H9 (cell line): ENCODE results near the gene HABP4. TPM values are rescaled to one million over a fixed set of nuclear protein-coding genes. Genes with fewer than 3 reads are reported as not detected.

Experiments
- DNase-seq: peaks from one replicate; pipeline ENCODE4 v3.0.0-alpha.2; 2017
- H2AFZ ChIP-seq: one replicate; pipeline ENCODE4 v1.6.1; 2013; ENCODE audit warnings: mild to moderate bottlenecking, low read length, control low read depth, moderate library complexity
- H2AK5ac ChIP-seq: 2 replicates; pipeline ENCODE4 v1.6.1; 2013; ENCODE audit warnings: low read length, control low read depth, mixed read lengths; ENCODE audit not compliant: insufficient read length
- H2BK120ac ChIP-seq: one replicate; pipeline ENCODE4 v1.6.1; 2013; ENCODE audit warnings: low read depth, mild to moderate bottlenecking, low read length, control low read depth, inconsistent platforms; ENCODE audit not compliant: poor library complexity, severe bottlenecking
- H2BK12ac ChIP-seq: 2 replicates; pipeline ENCODE4 v1.6.1; 2013; ENCODE audit warnings: low read length, control low read depth, mixed read lengths, low read depth; ENCODE audit not compliant: insufficient read length
- H2BK15ac ChIP-seq: 2 replicates; pipeline ENCODE4 v1.6.1; 2013; ENCODE audit warnings: low read depth, low read length, control low read depth
- H2BK20ac ChIP-seq: one replicate; pipeline ENCODE4 v1.6.1; 2013; ENCODE audit warnings: low read depth, mild to moderate bottlenecking, low read length, control low read depth, inconsistent platforms; ENCODE audit not compliant: poor library complexity, severe bottlenecking
- H2BK5ac ChIP-seq: 2 replicates; pipeline ENCODE4 v1.6.1; 2013; ENCODE audit warnings: low read length, control low read depth, mixed read lengths; ENCODE audit not compliant: insufficient read length
- H3K14ac ChIP-seq: 2 replicates; pipeline ENCODE4 v1.6.1; 2013; ENCODE audit warnings: low read length, control low read depth; ENCODE audit not compliant: insufficient read depth
- H3K18ac ChIP-seq: 2 replicates; pipeline ENCODE4 v1.6.1; 2013; ENCODE audit warnings: low read depth, mild to moderate bottlenecking, mixed read lengths, low read length, control low read depth; ENCODE audit not compliant: insufficient read length
- H3K23ac ChIP-seq: 2 replicates; pipeline ENCODE4 v1.6.1; 2013; ENCODE audit warnings: low read length, control low read depth, mixed read lengths, low read depth; ENCODE audit not compliant: insufficient read length
- H3K23me2 ChIP-seq: 2 replicates; pipeline ENCODE4 v1.6.1; 2013; ENCODE audit warnings: low read depth, mild to moderate bottlenecking, mixed read lengths, low read length, control low read depth; ENCODE audit not compliant: insufficient read length, poor library complexity, severe bottlenecking
- H3K27ac ChIP-seq: 2 replicates; pipeline ENCODE4 v1.5.1; 2013; ENCODE audit warnings: low read length, control low read depth, mixed read lengths, low read depth; ENCODE audit not compliant: insufficient read length
- H3K27me3 ChIP-seq: 2 replicates; pipeline ENCODE4 v1.6.1; 2013; ENCODE audit warnings: low read length, control low read depth, inconsistent platforms; ENCODE audit not compliant: insufficient read depth
- H3K4ac ChIP-seq: 2 replicates; pipeline ENCODE4 v1.6.1; 2013; ENCODE audit warnings: low read depth, mild to moderate bottlenecking, control low read depth, inconsistent platforms, low read length, moderate library complexity
- H3K4me1 ChIP-seq: 2 replicates; pipeline ENCODE4 v1.6.1; 2013; ENCODE audit warnings: low read length, control low read depth, inconsistent platforms; ENCODE audit not compliant: insufficient read depth
- H3K4me2 ChIP-seq: 2 replicates; pipeline ENCODE4 v1.6.1; 2013; ENCODE audit warnings: low read length, control low read depth, mixed read lengths; ENCODE audit not compliant: insufficient read length, insufficient read depth
- H3K56ac ChIP-seq: 2 replicates; pipeline ENCODE4 v1.6.1; 2013; ENCODE audit warnings: low read depth, mild to moderate bottlenecking, mixed read lengths, low read length, control low read depth; ENCODE audit not compliant: insufficient read length
- H3K79me1 ChIP-seq: 2 replicates; pipeline ENCODE4 v1.6.1; 2013; ENCODE audit warnings: low read depth, mild to moderate bottlenecking, moderate library complexity, low read length, control low read depth, inconsistent platforms; ENCODE audit not compliant: insufficient read depth, poor library complexity, severe bottlenecking
- H3K79me2 ChIP-seq: 2 replicates; pipeline ENCODE4 v1.6.1; 2013; ENCODE audit warnings: low read length, control low read depth, inconsistent platforms; ENCODE audit not compliant: insufficient read depth
- H3K9ac ChIP-seq: 2 replicates; pipeline ENCODE4 v1.6.1; 2013; ENCODE audit warnings: low read length, control low read depth, mixed read lengths; ENCODE audit not compliant: insufficient read length; ENCODE audit errors: extremely low read depth
- H3K9me3 ChIP-seq: one replicate; pipeline ENCODE4 v1.6.1; 2013; ENCODE audit warnings: low read depth, low read length, inconsistent platforms; ENCODE audit not compliant: control insufficient read depth
- H3T11ph ChIP-seq: one replicate; pipeline ENCODE4 v1.6.1; 2013; ENCODE audit warnings: mild to moderate bottlenecking, low read length, control low read depth, inconsistent platforms
- H4K20me1 ChIP-seq: one replicate; pipeline ENCODE4 v1.6.1; 2013; ENCODE audit not compliant: control insufficient read depth, insufficient read length, insufficient read depth
- H4K5ac ChIP-seq: 2 replicates; pipeline ENCODE4 v1.6.1; 2013; ENCODE audit warnings: low read depth, mild to moderate bottlenecking, mixed read lengths, low read length, control low read depth; ENCODE audit not compliant: insufficient read length
- H4K8ac ChIP-seq: replicated peaks from 2 replicates; pipeline ENCODE4 v1.6.1; 2013; ENCODE audit warnings: low read length, control low read depth, mixed read lengths, low read depth; ENCODE audit not compliant: insufficient read length
- H4K91ac ChIP-seq: 2 replicates; pipeline ENCODE4 v1.6.1; 2013; ENCODE audit warnings: low read depth, mild to moderate bottlenecking, moderate library complexity, mixed read lengths, low read length, control low read depth; ENCODE audit not compliant: insufficient read length
- H3K27ac Mint-ChIP-seq, 3 experiments: 2 replicates in 2 of 3; 3 replicates in 1 of 3; pipeline ENCODE4 v1.8.0; 2020 to 2021; ENCODE audit warnings: mixed read lengths in 3 of 3, mild to moderate bottlenecking in 1 of 3, moderate library complexity in 1 of 3
- H3K27me3 Mint-ChIP-seq: 2 replicates; pipeline ENCODE4 v1.8.0; 2021; ENCODE audit warnings: low read depth, mild to moderate bottlenecking, moderate library complexity, mixed read lengths
- H3K36me3 Mint-ChIP-seq, 3 experiments: 2 replicates in 2 of 3; 3 replicates in 1 of 3; pipeline ENCODE4 v1.8.0; 2020 to 2021; ENCODE audit warnings: low read depth in 3 of 3, mixed read lengths in 3 of 3; ENCODE audit not compliant: insufficient read depth in 1 of 3
- H3K4me1 Mint-ChIP-seq, 2 experiments: 2 replicates each; pipeline ENCODE4 v1.8.0; 2020; ENCODE audit warnings: mixed read lengths in 2 of 2
- H3K4me3 Mint-ChIP-seq, 2 experiments: 2 replicates in 1 of 2; 3 replicates in 1 of 2; pipeline ENCODE4 v1.8.0; 2020 to 2021; ENCODE audit warnings: mild to moderate bottlenecking in 2 of 2, mixed read lengths in 2 of 2, moderate library complexity in 1 of 2
- H3K9me3 Mint-ChIP-seq, 2 experiments: 2 replicates in 1 of 2; 3 replicates in 1 of 2; pipeline ENCODE4 v1.8.0; 2020; ENCODE audit warnings: mild to moderate bottlenecking in 2 of 2, mixed read lengths in 2 of 2, moderate library complexity in 1 of 2
- WGBS: extraction: QIAGEN DNeasy Blood & Tissue Kit; methylation state at CpG from one replicate; pipeline ENCODE4 v1.1.7; 2013; ENCODE audit warnings: missing lambda C conversion rate, low lambda C conversion rate, mixed read lengths; ENCODE audit not compliant: insufficient read length; ENCODE audit errors: extremely low coverage; 5-methylcytosine and 5-hydroxymethylcytosine counted together
- total RNA-seq: library from RNA; stranded (reverse); gene quantifications from 2 replicates; pipeline ENCODE4 v1.2.1, GENCODE V29; 2021
- TF ChIP-seq, protein P1 (sequence below): fragments of 200-600 bp; sonication (generic); conservative IDR thresholded peaks from 3 replicates; pipeline ENCODE4 v1.8.0; 2021; ENCODE audit warnings: antibody characterized with exemption, mild to moderate bottlenecking

Gene HABP4
- total RNA-seq, 1 experiment from 2014 or later, result 7.5 TPM

DNA sequence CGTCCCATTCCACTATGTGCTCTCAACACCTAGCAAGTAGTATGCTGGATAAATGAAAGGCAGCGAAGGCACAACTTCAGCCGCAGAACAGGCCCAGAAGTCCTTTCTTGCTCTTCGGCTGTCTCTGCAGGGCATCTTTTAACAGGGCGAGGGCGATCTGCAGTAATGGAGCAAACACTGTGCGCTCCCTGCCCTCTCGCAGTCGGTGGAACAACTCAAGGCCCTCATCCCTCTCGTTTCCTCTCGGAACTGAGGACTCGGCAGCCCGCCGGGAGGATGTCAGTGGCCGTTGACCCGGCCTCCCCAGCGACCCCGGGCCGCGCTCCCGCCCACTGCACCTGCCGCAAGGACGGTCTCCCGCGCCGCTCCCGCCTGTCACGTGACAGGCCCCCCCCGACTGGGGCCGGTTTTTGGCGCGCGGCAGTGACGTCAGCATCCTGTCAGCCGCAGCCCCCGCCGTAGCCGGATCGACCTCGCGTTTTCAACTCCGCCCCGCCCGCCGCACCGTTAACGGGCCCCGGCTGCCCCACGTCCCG, 32.9 kb upstream of the HABP4 start:
- TF ChIP-seq, protein P1, sequence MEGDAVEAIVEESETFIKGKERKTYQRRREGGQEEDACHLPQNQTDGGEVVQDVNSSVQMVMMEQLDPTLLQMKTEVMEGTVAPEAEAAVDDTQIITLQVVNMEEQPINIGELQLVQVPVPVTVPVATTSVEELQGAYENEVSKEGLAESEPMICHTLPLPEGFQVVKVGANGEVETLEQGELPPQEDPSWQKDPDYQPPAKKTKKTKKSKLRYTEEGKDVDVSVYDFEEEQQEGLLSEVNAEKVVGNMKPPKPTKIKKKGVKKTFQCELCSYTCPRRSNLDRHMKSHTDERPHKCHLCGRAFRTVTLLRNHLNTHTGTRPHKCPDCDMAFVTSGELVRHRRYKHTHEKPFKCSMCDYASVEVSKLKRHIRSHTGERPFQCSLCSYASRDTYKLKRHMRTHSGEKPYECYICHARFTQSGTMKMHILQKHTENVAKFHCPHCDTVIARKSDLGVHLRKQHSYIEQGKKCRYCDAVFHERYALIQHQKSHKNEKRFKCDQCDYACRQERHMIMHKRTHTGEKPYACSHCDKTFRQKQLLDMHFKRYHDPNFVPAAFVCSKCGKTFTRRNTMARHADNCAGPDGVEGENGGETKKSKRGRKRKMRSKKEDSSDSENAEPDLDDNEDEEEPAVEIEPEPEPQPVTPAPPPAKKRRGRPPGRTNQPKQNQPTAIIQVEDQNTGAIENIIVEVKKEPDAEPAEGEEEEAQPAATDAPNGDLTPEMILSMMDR, result no peak; the same call in 2 of the 3 replicates
- peak overlapping the region; percentile 80 for H3K4me2 ChIP-seq
- H4K5ac ChIP-seq, result no peak overlapping the region
- peak overlapping the region; percentile 86 for H3K9ac ChIP-seq
- peak overlapping the region; percentile 47 for H3K14ac ChIP-seq
- H4K8ac ChIP-seq, result no peak overlapping the region
- H3K56ac ChIP-seq, result no peak overlapping the region
- DNase-seq, result peak; percentile 90
- H2BK12ac ChIP-seq, result no peak overlapping the region
- H4K20me1 ChIP-seq, result no peaks in the 10 kb centered on the region
- no peak overlapping the region for H2BK5ac ChIP-seq
- H3K27ac ChIP-seq, result no peak overlapping the region
- no peak overlapping the region for H3K4ac ChIP-seq
- no peak overlapping the region for H3K23ac ChIP-seq
- no peaks in the 10 kb centered on the region for H3K9me3 Mint-ChIP-seq
- no CpG with 5 or more reads among the region's 50 CpGs for WGBS
- H3K79me1 ChIP-seq, result peaks cover 3% of the 10 kb centered on the region
- no peaks in the 10 kb centered on the region; the same call in 1 of the 2 replicates for H3K4me1 ChIP-seq
- H3K27me3 Mint-ChIP-seq, result no peaks in the 10 kb centered on the region
- H2BK120ac ChIP-seq, result no peak overlapping the region
- no peak overlapping the region for H2AFZ ChIP-seq
- peaks cover 3% of the 10 kb centered on the region for H3K23me2 ChIP-seq
- H4K91ac ChIP-seq, result no peak overlapping the region
- peaks cover 42 to 49% of the 10 kb centered on the region in 2 experiments for H3K4me1 Mint-ChIP-seq
- H3K27ac Mint-ChIP-seq, result peak overlapping the region; percentile 90 to 95 (median 90); a peak in 6 of 7 replicates
- H3K27me3 ChIP-seq, result no peaks in the 10 kb centered on the region
- peak overlapping the region; percentile 59 for H3K18ac ChIP-seq
- H2BK15ac ChIP-seq, result no peak overlapping the region
- H3T11ph ChIP-seq, result no peak overlapping the region
- peak overlapping the region; percentile 83 to 92 for H3K4me3 Mint-ChIP-seq
- H2BK20ac ChIP-seq, result no peak overlapping the region
- no peaks in the 10 kb centered on the region for H3K9me3 ChIP-seq
- H2AK5ac ChIP-seq, result no peak overlapping the region
- peaks cover 10% of the 10 kb centered on the region; the same call in 1 of the 2 replicates for H3K79me2 ChIP-seq
- H3K36me3 Mint-ChIP-seq, result peaks cover 0 to 4% (median 0%) of the 10 kb centered on the region in 3 experiments; a peak in 1 of 7 replicates
